22Rv1 (cell line): ENCODE data around the gene SENP6.

Experiments used
- CTCF ChIP-seq: fragments of 450-650 bp; IDR thresholded peaks from 2 replicates; pipeline ENCODE4 v1.5.1; 2017; ENCODE audit warnings: mild to moderate bottlenecking
- ZFX ChIP-seq: fragments of 450-650 bp; IDR thresholded peaks from 2 replicates; pipeline ENCODE4 v1.6.1; 2017; ENCODE audit warnings: antibody characterized with exemption, borderline replicate concordance

DNA sequence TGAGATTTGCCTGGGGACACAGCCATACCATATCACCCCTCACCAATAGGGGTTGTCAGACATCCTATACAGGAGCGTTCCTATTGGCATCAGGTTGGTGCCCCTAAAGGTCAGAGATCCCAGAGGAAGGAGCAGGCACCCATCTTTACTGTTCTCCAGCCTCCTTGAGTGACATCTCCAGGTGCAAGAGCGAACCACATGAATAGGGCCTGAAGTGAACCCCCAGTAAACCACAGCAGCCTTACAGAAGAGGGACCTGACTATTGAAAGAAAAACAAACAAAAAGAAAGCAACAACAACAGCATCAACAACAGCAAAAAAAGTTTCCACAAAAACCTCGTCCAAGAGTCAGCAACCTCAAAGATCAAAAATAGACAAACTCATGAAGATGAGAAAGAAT is 32.7 kb upstream of the SENP6 start:
- TF ChIP-seq CTCF (no peak), ZFX (no peak)
